ENCODE data around the gene LYZ.

LYZ gene

DNA sequence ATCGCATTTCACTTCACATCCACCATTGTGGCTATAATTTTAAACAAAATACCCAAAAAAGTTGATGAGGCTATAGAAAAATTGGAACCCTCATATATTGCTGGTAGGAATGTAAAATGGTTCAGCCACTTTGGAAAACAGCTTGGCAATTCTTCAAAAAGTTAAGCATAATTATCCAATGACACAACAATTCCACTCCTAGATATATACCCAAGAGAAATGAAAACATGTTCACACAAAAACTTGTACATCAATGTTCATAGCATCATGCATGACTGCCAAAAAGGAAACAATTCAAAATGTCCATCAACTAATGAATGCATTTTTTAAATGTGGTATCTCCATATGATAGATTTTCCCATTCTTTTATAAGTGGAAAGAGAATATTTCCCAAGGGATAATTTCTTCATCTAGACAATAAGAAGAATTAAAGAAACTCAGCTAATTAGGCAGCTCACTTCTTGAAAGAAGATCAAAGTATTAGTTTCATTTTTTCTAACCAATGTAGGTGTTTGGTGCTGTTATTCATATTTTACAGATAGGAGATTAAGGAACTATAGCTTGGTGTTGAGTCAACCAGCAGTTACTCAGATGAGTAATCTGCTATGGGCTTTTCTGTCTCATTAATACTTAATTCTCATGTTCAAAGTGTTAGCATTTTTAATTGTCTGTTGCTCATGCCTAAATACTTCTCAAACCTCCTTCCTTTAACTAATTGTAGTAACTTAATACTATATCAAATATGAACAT is 44.2 kb downstream of the LYZ start:
- DNase-seq (ENCODE audit: low spot score in 2 of 2) (no peak), ATAC-seq (peak; percentile 82)
- no peak overlapping the region for H3K27ac Mint-ChIP-seq
- H3K4me3 Mint-ChIP-seq = no peak overlapping the region
- H3K36me3 Mint-ChIP-seq = peaks cover 55% of the 10 kb centered on the region
- no peaks in the 10 kb centered on the region for H3K4me1 Mint-ChIP-seq
- peaks cover 5% of the 10 kb centered on the region for H3K9me3 Mint-ChIP-seq

DNA sequence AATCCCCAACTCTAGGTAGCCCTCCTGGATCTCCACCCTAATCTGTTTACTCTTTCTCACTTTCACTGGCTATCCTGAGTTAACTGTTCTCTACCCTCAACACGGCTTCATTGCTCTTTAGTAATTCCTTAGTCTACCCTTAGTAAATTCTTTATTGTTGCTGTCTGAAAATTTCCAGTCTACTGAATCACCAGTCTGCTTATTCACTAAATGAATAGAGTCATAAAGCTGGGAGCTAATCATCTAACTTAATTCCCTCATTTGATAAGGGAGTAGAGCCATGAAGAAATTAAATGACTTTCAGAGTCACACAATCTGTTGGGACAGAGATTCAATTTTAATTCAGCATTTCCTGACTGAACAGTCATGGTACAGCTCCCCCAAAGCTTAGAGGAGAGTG is 47.9 kb downstream of the LYZ start:
- Mint-ChIP-seq H3K4me3 (no peak overlapping the region), H3K36me3 (peaks cover 24% of the 10 kb centered on the region), H3K4me1 (no peaks in the 10 kb centered on the region), H3K9me3 (peaks cover 5% of the 10 kb centered on the region), H3K27ac (no peak overlapping the region)
- ATAC-seq = no peak
- DNase-seq (ENCODE audit: low spot score in 2 of 2) = no peak

DNA sequence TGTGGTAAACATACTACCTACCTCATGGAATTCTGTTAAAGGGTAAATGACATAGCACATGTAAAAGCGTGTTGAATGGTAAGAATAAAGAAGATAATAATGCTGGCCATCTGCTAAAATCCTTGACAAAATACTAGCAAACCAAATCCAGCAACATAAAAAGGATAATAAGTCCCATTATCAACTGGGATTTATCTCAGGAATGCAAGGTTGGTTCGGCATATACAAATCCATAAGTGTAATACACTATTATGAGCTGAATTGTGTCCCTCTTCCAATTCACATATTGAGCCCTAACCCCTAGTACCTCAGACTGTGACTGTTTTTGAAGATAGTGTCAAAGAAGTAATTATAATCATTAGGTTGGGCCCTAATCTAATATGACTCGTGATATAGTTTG is 48.8 kb downstream of the LYZ start:
- Mint-ChIP-seq H3K4me1 (no peaks in the 10 kb centered on the region), H3K4me3 (no peak overlapping the region), H3K36me3 (peaks cover 14% of the 10 kb centered on the region), H3K27ac (no peak overlapping the region), H3K9me3 (peaks cover 5% of the 10 kb centered on the region)
- ATAC-seq = no peak
- DNase-seq (ENCODE audit: low spot score in 2 of 2) = no peak

DNA sequence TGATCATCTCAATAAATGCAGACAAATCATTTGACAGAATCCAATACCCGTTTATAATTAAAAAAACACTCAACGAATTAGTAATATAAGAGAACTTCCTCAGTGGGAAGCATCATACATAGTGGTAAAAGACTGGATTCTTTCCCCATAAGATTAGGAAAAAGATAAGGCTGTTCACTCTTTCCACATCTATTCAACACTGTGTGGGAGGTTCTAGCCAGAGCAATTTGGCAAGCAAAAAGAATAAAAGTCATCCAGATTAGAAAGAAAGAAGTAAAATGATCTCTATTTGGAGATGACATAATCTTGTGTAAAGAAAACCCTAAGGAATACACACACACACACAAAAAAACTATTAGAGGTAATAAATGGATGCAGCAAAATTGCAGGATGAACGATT is 49.8 kb downstream of the LYZ start:
- Mint-ChIP-seq H3K4me3 (no peak overlapping the region), H3K9me3 (peaks cover 5% of the 10 kb centered on the region), H3K27ac (no peak overlapping the region), H3K4me1 (no peaks in the 10 kb centered on the region), H3K36me3 (peaks cover 12% of the 10 kb centered on the region)
- ATAC-seq (no peak), DNase-seq (ENCODE audit: low spot score in 2 of 2) (no peak)

DNA sequence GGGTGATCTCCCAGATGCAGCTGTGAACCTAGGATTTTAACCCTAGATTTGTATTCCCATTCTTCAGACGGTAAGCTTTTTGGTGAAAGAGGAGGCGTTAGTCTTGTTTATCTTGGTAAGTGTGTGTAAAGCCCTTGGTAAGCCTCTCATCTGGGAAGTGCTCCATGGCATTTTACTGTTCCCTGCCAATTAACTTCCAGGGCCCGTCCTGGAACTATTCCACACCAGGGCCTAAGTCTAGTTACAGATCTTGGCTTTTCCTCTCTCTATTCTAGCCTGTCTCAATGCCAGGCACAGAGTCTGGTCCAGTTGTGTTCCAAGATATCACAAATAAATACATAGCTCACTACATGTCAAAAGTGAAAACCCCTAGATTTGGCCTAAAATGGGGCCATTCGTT is 53.8 kb downstream of the LYZ start:
- Mint-ChIP-seq H3K36me3 (no peaks in the 10 kb centered on the region), H3K27ac (no peak overlapping the region), H3K4me1 (no peaks in the 10 kb centered on the region), H3K4me3 (no peak overlapping the region), H3K9me3 (no peaks in the 10 kb centered on the region)
- DNase-seq (ENCODE audit: low spot score in 2 of 2) (no peak), ATAC-seq (no peak)
